ENCODE measurements around the gene GK.

GK gene

DNA sequence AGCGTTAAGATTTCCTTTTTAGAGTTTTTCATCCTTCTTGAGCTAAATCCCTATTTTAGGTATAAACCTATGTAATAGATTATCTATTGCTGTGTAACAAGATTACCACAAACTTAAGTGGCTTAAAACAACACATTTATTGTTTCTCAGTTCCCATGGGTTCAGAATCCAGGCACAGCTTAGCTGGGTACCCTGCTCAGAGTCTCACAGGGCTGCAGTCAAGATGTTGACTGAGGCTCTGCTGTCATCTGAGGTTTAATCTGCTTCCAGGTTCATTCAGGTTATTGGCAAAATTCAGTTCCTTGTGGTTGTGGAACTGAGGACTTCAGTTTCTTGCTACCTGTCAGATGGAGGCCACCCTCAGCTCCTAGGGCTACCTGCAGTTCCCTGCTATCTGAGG lies 60.9 kb downstream of the GK start:
- DNase-seq (ENCODE audit: extremely low spot score) = no peak
- POLR2A ChIA-PET = no interaction called here
- TF ChIP-seq, protein P1, sequence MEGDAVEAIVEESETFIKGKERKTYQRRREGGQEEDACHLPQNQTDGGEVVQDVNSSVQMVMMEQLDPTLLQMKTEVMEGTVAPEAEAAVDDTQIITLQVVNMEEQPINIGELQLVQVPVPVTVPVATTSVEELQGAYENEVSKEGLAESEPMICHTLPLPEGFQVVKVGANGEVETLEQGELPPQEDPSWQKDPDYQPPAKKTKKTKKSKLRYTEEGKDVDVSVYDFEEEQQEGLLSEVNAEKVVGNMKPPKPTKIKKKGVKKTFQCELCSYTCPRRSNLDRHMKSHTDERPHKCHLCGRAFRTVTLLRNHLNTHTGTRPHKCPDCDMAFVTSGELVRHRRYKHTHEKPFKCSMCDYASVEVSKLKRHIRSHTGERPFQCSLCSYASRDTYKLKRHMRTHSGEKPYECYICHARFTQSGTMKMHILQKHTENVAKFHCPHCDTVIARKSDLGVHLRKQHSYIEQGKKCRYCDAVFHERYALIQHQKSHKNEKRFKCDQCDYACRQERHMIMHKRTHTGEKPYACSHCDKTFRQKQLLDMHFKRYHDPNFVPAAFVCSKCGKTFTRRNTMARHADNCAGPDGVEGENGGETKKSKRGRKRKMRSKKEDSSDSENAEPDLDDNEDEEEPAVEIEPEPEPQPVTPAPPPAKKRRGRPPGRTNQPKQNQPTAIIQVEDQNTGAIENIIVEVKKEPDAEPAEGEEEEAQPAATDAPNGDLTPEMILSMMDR (IDR thresholded peaks at IDR 0.05; ENCODE audit: control extremely low read depth, extremely low read depth, low read depth, missing control alignments) = no peak
- CTCF ChIA-PET = interaction anchor here (1.5 kb wide), 1 partner anchor 56 kb away, joined by 4 read pairs; no protein-coding TSS in a partner anchor

DNA sequence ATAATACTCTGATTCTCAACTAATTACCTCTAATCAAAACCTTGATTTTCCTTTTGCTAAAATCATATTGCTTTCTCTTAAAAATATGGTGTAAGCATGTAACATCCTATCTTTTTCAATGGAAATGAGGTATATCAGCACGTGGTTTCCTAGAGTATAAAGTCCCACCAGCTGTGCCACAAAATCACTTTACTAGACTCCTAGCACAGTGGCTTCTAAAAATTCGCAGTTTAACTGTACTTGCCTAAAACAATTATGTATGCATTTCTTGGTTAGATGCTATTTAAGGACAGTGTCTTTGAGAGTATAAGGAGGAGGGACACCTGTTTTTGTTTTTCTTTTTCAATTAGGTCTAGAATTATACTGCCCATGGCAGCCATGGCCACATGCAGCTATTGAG lies 62.8 kb downstream of the GK start:
- TF ChIP-seq, protein P1 (IDR thresholded peaks at IDR 0.05; ENCODE audit: control extremely low read depth, extremely low read depth, low read depth, missing control alignments) = no peak
- no peak for DNase-seq (ENCODE audit: extremely low spot score)
- CTCF ChIA-PET = interaction anchor here (1.3 kb wide), 1 partner anchor 20 kb away, joined by 4 read pairs; no protein-coding TSS in a partner anchor
- POLR2A ChIA-PET = no interaction called here

DNA sequence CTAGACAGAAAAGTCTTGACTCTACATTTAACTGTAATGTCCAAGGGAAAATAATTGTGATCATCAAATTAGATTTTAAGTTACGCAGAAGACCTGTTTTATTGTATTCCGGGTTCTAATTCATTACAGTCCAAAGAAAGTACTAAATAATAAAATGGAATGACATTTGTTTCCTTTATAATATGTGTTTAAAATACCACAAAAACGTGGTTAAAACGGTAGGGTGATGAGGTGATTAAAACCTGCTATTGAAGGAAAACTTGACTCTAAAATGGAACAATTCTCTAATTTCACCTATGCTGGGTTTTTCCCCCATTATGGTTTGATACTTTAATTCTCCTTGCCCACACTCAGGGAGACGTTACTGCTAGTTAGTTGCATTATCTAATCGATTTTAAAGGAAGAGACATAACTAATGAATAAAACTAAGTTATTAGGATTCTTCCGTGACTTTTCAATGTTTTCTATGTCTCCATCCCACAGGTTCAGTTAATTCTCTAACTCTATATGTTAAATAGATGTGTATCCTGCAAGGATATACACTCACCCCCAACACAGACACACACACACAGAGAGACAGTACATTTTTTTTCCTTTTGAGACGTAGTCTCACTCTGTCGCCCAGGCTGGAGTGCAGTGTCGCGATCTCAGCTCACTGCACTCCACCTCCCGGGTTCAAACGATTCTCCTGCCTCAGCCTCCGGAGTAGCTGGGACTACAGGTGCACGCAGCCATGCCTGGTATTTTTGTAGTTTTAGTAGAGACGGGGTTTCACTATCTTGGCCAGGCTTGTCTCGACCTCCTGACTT lies 80.8 kb downstream of the GK start:
- POLR2A ChIA-PET = no interaction called here
- CTCF ChIA-PET = interaction anchor here (2.6 kb wide), 1 partner anchor 9 kb away, joined by 17 read pairs; no protein-coding TSS in a partner anchor
- TF ChIP-seq, protein P1 (IDR thresholded peaks at IDR 0.05; ENCODE audit: control extremely low read depth, extremely low read depth, low read depth, missing control alignments) = no peak
- no peak for DNase-seq (ENCODE audit: extremely low spot score)

DNA sequence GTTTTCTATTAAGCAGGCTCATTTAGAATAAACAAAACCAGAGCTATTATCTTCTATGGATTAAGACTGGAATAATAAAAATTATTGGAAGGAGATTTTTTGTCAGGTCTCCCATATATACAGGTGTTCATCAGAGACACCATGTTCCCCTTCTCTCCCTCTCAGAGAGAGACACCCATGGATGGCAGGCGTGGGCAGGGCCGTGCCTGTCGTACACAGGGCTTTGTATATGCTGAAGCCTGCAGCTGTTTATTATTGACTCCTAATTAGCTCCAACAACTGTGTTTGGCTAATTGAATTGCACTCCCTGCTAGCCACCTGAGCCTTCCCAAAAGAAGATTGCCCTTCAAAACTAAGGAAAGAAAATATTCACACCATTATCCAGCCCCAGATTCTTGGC lies 81.6 kb downstream of the GK start:
- ChIA-PET CTCF (interaction anchor here (1.0 to 2.6 kb wide), 4 partner anchors 10 to 303 kb away, joined by 4 to 17 read pairs (median 10); no protein-coding TSS in a partner anchor), POLR2A (no interaction called here)
- no peak for DNase-seq (ENCODE audit: extremely low spot score)
- TF ChIP-seq, protein P1 (IDR thresholded peaks at IDR 0.05; ENCODE audit: control extremely low read depth, extremely low read depth, low read depth, missing control alignments) = no peak

DNA sequence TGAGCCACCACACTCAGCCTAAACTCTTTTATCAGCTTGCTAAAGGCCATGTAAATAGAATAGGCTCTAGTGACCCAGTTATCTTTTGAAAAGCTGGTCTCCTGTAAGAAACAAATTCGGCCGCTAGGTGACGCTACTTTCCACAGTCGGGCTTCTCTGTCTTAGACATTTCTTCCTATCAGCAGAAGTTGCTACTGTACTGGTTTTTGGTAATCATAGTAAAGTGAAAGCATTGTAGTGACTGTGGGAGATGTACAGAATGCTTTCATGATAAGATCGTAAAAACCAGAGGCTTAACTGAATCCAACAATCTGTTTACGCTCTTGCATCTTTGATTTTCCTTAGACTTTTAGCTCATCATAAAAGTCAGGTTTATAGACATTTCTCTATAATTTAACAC lies 82.6 kb downstream of the GK start:
- peak; percentile 62 for DNase-seq (ENCODE audit: extremely low spot score)
- ChIA-PET CTCF (interaction anchor here (0.8 to 2.6 kb wide), 13 partner anchors 9 to 302 kb away, joined by 3 to 17 read pairs (median 4); no protein-coding TSS in a partner anchor), POLR2A (no interaction called here)
- TF ChIP-seq, protein P1 (IDR thresholded peaks at IDR 0.05; ENCODE audit: control extremely low read depth, extremely low read depth, low read depth, missing control alignments) = peak; percentile 47

DNA sequence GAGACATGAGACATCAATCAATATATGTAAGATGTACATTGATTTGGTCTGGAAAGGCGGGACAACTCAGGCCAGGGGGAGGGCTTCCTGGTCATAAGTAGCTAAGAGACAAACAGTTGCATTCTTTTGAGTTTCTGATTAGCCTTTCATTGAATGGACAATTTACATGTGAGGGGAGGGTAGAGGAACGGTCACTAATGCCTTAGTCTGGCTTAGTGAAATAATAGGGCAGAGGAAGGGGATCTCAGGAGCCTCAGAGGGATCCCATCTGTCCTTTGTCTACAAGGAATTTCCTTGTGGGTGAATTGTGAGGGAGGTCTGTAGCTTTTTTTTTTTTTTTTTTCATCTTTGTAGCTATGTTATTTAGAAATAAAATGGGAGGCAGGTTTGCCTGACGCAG lies 88.3 kb downstream of the GK start:
- DNase-seq (ENCODE audit: extremely low spot score) = no peak
- TF ChIP-seq, protein P1 (IDR thresholded peaks at IDR 0.05; ENCODE audit: control extremely low read depth, extremely low read depth, low read depth, missing control alignments) = no peak
- CTCF ChIA-PET = interaction anchor here (1.6 kb wide), 1 partner anchor 15 kb away, joined by 3 read pairs; no protein-coding TSS in a partner anchor
- POLR2A ChIA-PET = no interaction called here
